Activated CD8-positive, alpha-beta memory T cell treated with anti-CD3 and anti-CD28 coated beads, Interleukin-2, amount 50 U/mL, for 1 hour (primary cell): ENCODE data around the gene RNF183.
"Not testable (repeated sequence)": the region's sequence is repeated elsewhere in the genome, so short reads cannot be mapped to it uniquely, and the experiment has no call there.

Experiments used
- DNase-seq: peaks from one replicate; pipeline ENCODE4 v3.0.0-alpha.2; 2020; ENCODE audit errors: extremely low read depth

RNF183 gene

GRCh38 chr9:113274474-113275156, 28.6 kb downstream of the RNF183 start:
- no peak for DNase-seq

GRCh38 chr9:113269871-113270270, 33.3 kb downstream of the RNF183 start:
- DNase-seq, result no peak

GRCh38 chr9:113269355-113269754, 33.8 kb downstream of the RNF183 start:
- DNase-seq, result no peak

GRCh38 chr9:113267911-113268566, 35.1 kb downstream of the RNF183 start:
- DNase-seq, result no peak

DNA sequence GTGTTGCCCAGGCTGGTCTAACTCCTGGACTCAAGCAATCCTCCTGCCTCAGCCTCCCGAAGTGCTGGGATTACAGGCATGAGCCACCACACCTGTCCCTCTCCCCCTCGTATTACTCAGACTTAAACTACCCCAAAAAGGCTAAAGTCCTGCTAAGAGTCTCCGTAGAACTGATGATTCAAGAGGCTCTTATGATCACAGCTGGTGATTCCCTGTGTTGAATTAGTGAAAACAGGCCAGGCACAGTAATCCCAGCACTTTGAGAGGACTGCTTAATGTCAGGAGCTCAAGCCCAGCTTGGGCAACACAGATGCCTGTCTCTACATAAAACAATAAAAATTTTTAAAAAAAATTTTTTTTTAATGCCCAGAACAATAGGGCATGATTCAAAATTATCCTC, 37.0 kb downstream of the RNF183 start:
- DNase-seq, result no peak

GRCh38 chr9:113261917-113262671, 41.1 kb downstream of the RNF183 start:
- DNase-seq, result no peak

- no peak for DNase-seq
Measured at GRCh38 chr9:113258282-113258681, 44.9 kb downstream of the RNF183 start.

GRCh38 chr9:113257863-113258262, 45.3 kb downstream of the RNF183 start:
- DNase-seq, result no peak

DNA sequence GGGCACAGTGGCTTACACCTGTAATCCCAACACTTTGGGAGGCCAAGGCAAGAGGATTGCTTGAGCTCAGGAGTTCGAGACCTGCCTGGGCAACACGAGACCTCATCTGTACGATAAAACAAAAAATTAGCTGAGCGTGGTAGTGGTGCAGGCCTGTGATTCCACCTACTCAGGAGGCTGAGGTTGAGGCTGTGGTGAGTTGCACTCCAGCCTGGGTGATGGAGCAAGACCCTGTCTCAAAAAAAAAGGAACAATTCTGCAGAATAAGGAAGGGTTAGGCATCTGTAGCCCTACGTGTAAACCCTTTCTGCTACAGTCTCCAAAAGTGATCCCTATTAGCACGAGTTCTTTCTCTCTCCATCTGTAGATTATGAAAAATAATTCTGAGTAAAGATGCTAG, 47.7 kb downstream of the RNF183 start:
- no peak for DNase-seq

DNA sequence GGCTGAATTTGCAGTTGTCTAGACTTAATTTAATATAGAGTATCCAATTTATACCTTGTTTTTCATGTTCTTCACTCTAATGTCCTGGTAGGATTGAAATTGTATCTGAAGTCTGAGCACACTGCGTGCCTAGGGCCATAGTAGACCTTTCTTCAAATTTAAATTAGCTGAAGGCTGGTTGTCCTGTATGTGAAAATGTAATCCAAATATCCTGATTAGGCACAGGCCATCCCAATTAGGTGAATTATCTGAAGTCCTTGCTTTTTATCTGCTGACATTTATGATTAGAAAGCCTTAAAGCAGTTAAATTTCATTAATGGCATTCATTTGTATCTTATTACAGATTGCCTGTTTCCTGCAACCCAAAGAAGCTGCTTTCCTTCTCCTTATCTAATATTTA, 48.2 kb downstream of the RNF183 start:
- no peak for DNase-seq

DNA sequence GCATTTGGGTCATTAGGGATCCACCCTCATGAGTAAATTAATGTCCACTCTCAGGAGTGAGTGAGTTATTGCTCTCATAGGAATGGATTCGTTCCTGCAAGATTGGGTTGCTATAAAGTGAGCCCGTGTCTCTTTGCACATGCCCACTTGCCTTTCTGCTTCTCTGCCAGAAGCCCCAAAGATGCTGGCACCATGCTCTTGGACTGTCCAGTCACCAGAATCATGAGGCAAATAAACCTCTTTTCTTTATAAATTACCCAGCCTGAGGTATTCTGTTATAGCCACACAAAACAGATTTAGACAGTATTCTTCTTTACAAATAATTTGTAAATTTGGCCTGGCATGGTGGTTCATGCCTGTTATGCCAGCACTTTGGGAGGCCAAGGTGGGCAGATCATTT, 52.4 kb downstream of the RNF183 start:
- DNase-seq, result no peak

GRCh38 chr9:113249661-113250060, 53.5 kb downstream of the RNF183 start:
- DNase-seq, result not testable (repeated sequence)

DNA sequence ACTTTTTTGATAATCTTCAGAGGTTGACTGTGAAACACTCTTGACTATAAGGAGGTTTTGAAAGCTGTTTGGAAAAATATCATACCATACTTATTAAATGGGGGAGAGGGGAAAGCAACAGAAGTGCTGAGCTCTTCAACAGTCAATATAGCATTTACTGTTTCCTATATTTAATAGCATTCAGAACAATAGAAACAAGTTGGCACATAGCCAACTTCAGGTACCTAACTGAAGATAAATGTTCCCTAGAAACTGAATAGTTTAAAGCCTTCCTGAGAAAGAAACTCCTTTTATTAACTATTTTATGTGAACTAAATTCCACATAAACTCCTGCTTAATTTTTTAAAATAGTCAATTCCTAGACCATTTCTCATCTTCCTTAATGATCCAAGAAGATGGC, 55.5 kb downstream of the RNF183 start:
- no peak for DNase-seq
